H1 (cell line): Measurements from ENCODE around the gene EXO1. TPM values are rescaled to one million over a fixed set of nuclear protein-coding genes. Genes with fewer than 3 reads are reported as not detected.

ENCODE experiments used
- CTCF ChIA-PET: fragments of 300-600 bp; sonication (Branson Sonifier 250); formaldehyde crosslinking; loops from one replicate; lab custom pipeline; 2021; ENCODE audit not compliant: partially characterized antibody; lab: Charles Lee
- POLR2A ChIA-PET: fragments of 300-600 bp; sonication (Branson Sonifier 250); formaldehyde crosslinking; loops from one replicate; lab custom pipeline; 2021; ENCODE audit warnings: inconsistent platforms; ENCODE audit not compliant: partially characterized antibody; lab: Charles Lee
- DNase-seq, 2 experiments: peaks; one replicate each; pipeline versions ENCODE4 v3.0.0 to v3.0.0-alpha.2; 2010 to 2022; ENCODE audit warnings: low spot score in 2 of 2, low read depth in 1 of 2, mixed read lengths in 1 of 2
- FAIRE-seq: peaks from 2 replicates; lab custom pipeline; 2011; peaks lifted over from hg19 to GRCh38; lab: Jason Lieb, UNC
- H2AFZ ChIP-seq: 2 replicates; pipeline ENCODE4 v1.8.1; 2012; ENCODE audit warnings: low read length, inconsistent platforms
- H2AK5ac ChIP-seq: 2 replicates; pipeline ENCODE4 v1.6.1; 2013; ENCODE audit warnings: low read depth, low read length
- H2BK120ac ChIP-seq: replicated peaks from 2 replicates; pipeline ENCODE3; 2013; ENCODE audit warnings: low read depth, low read length, inconsistent platforms
- H2BK12ac ChIP-seq: 2 replicates; pipeline ENCODE4 v1.6.1; 2013; ENCODE audit warnings: low read depth, low read length
- H2BK15ac ChIP-seq: 2 replicates; pipeline ENCODE4 v1.6.1; 2013; ENCODE audit warnings: low read length
- H2BK20ac ChIP-seq: 2 replicates; pipeline ENCODE4 v1.6.1; 2013; ENCODE audit warnings: low read length
- H2BK5ac ChIP-seq: 2 replicates; pipeline ENCODE4 v1.6.1; 2013; ENCODE audit warnings: low read depth, low read length
- H3K14ac ChIP-seq: 2 replicates; pipeline ENCODE4 v1.6.1; 2013; ENCODE audit warnings: inconsistent platforms; ENCODE audit not compliant: insufficient read length
- H3K18ac ChIP-seq: 2 replicates; pipeline ENCODE4 v1.6.1; 2013; ENCODE audit warnings: low read length; ENCODE audit errors: extremely low read depth
- H3K23ac ChIP-seq: 2 replicates; pipeline ENCODE4 v1.6.1; 2013; ENCODE audit warnings: inconsistent platforms; ENCODE audit not compliant: insufficient read length
- H3K23me2 ChIP-seq: 2 replicates; pipeline ENCODE4 v1.6.1; 2013; ENCODE audit warnings: low read depth, low read length
- H3K27ac ChIP-seq: 2 replicates; pipeline ENCODE4 v1.6.1; 2011; ENCODE audit warnings: low read depth, low read length, inconsistent platforms
- H3K27me3 ChIP-seq, 4 experiments: replicated peaks in 1 of 4; 1 replicate in 1 of 4; 2 replicates in 3 of 4; pipeline versions ENCODE4 v1.6.1 to v1.8.1; 2011 to 2013; ENCODE audit warnings: low read length in 3 of 4, mild to moderate bottlenecking in 3 of 4, inconsistent platforms in 2 of 4, mixed read lengths in 2 of 4, moderate library complexity in 1 of 4; ENCODE audit not compliant: control insufficient read depth in 3 of 4, insufficient read depth in 3 of 4; ENCODE audit errors: extremely low read depth in 1 of 4
- H3K36me3 ChIP-seq, 4 experiments: 2 replicates each; pipeline versions ENCODE4 v1.6.1 to v1.8.1; 2011 to 2013; ENCODE audit warnings: mild to moderate bottlenecking in 4 of 4, low read length in 3 of 4, moderate library complexity in 2 of 4, control low read depth in 1 of 4, inconsistent platforms in 1 of 4; ENCODE audit not compliant: insufficient read depth in 4 of 4, control insufficient read depth in 2 of 4
- H3K4ac ChIP-seq: replicated peaks from 2 replicates; pipeline ENCODE3; 2013; ENCODE audit warnings: low read length, low read depth, mixed read lengths, inconsistent platforms; ENCODE audit not compliant: insufficient read length
- H3K4me1 ChIP-seq, 4 experiments: replicated peaks in 1 of 4; 1 replicate in 1 of 4; 2 replicates in 3 of 4; pipeline versions ENCODE4 v1.6.1 to v1.8.1; 2011 to 2013; ENCODE audit warnings: low read length in 3 of 4, inconsistent platforms in 2 of 4, mixed read lengths in 1 of 4; ENCODE audit not compliant: insufficient read depth in 4 of 4, control insufficient read depth in 3 of 4
- H3K4me2 ChIP-seq, 2 experiments: 2 replicates each; pipeline versions ENCODE4 v1.6.1 to v1.8.1; 2011 to 2013; ENCODE audit warnings: low read depth in 2 of 2, low read length in 2 of 2, control low read depth in 1 of 2, inconsistent platforms in 1 of 2, mild to moderate bottlenecking in 1 of 2; ENCODE audit not compliant: insufficient read depth in 1 of 2
- H3K4me3 ChIP-seq, 4 experiments: fragments of 200-600, 300-600 bp in 1 of 4; sonication (generic), shearing (Covaris generic), sonication (Bioruptor Twin) in 1 of 4; 2 replicates each; pipeline versions ENCODE4 v1.5.1 to v1.8.1; 2011 to 2016; ENCODE audit warnings: low read length in 4 of 4, low read depth in 3 of 4, control low read depth in 2 of 4, inconsistent platforms in 2 of 4, mild to moderate bottlenecking in 2 of 4, mixed read lengths in 1 of 4, moderate library complexity in 1 of 4; ENCODE audit not compliant: insufficient read depth in 2 of 4; ENCODE audit errors: extremely low read depth in 1 of 4
- H3K56ac ChIP-seq: replicated peaks from 2 replicates; pipeline ENCODE3; 2013; ENCODE audit warnings: low read depth, mild to moderate bottlenecking, mixed read lengths, low read length, inconsistent platforms; ENCODE audit not compliant: insufficient read length
- H3K79me1 ChIP-seq: 2 replicates; pipeline ENCODE4 v1.6.1; 2013; ENCODE audit warnings: low read depth, low read length, control low read depth
- H3K79me2 ChIP-seq, 2 experiments: 2 replicates each; pipeline versions ENCODE4 v1.6.1 to v1.8.1; 2012 to 2013; ENCODE audit warnings: low read length in 2 of 2, mild to moderate bottlenecking in 2 of 2, inconsistent platforms in 1 of 2; ENCODE audit not compliant: insufficient read depth in 2 of 2, control insufficient read depth in 1 of 2
- H3K9ac ChIP-seq, 4 experiments: replicated peaks in 1 of 4; 1 replicate in 1 of 4; 2 replicates in 3 of 4; pipeline versions ENCODE4 v1.6.1 to v1.8.1; 2011 to 2013; ENCODE audit warnings: low read depth in 3 of 4, low read length in 3 of 4, control low read depth in 2 of 4, mild to moderate bottlenecking in 2 of 4, moderate library complexity in 2 of 4, inconsistent platforms in 1 of 4; ENCODE audit errors: extremely low read depth in 1 of 4
- H3K9me3 ChIP-seq, 2 experiments: 2 replicates each; pipeline versions ENCODE4 v1.6.1 to v1.8.1; 2012 to 2013; ENCODE audit warnings: mild to moderate bottlenecking in 2 of 2, moderate library complexity in 2 of 2, control low read depth in 1 of 2, inconsistent platforms in 1 of 2, low read depth in 1 of 2, low read length in 1 of 2, mixed read lengths in 1 of 2; ENCODE audit not compliant: insufficient read depth in 2 of 2
- H4K20me1 ChIP-seq, 2 experiments: replicated peaks in 1 of 2; 2 replicates each; pipeline versions ENCODE3 to v1.8.1; 2011 to 2013; ENCODE audit warnings: inconsistent platforms in 2 of 2, low read length in 2 of 2, mild to moderate bottlenecking in 1 of 2; ENCODE audit not compliant: insufficient read depth in 2 of 2, control insufficient read depth in 1 of 2
- H4K5ac ChIP-seq: 2 replicates; pipeline ENCODE4 v1.6.1; 2013; ENCODE audit warnings: low read length, low read depth, mixed read lengths, inconsistent platforms; ENCODE audit not compliant: insufficient read length
- H4K8ac ChIP-seq: 2 replicates; pipeline ENCODE4 v1.8.0; 2013; ENCODE audit warnings: mild to moderate bottlenecking, moderate library complexity, low read length, inconsistent platforms; ENCODE audit not compliant: insufficient read depth; ENCODE audit errors: extremely low read depth
- H4K91ac ChIP-seq: replicated peaks from 2 replicates; pipeline ENCODE3; 2013; ENCODE audit warnings: low read length, mixed read lengths, inconsistent platforms; ENCODE audit not compliant: insufficient read length
- BRCA1 ChIP-seq: IDR thresholded peaks from 2 replicates; pipeline ENCODE4 v1.6.1; 2012; ENCODE audit warnings: low read depth, low read length, improper control_type of control experiment
- GTF2F1 ChIP-seq: IDR thresholded peaks from 2 replicates; pipeline ENCODE4 v1.6.1; 2012; ENCODE audit warnings: low read depth, low read length, improper control_type of control experiment, borderline replicate concordance
- POLR2A ChIP-seq, 2 experiments: IDR thresholded peaks; 1 replicate in 1 of 2; 2 replicates in 1 of 2; pipeline ENCODE4 v1.6.1; 2011; ENCODE audit warnings: low read depth in 2 of 2, low read length in 2 of 2, mild to moderate bottlenecking in 2 of 2; ENCODE audit errors: control extremely low read depth in 1 of 2
- RBBP5 ChIP-seq: IDR thresholded peaks from 2 replicates; pipeline ENCODE4 v1.7.1; 2012; ENCODE audit warnings: low read depth, mild to moderate bottlenecking, inconsistent platforms, low read length, moderate library complexity, borderline replicate concordance
- YY1 ChIP-seq: IDR thresholded peaks from 2 replicates; pipeline ENCODE4 v1.6.1; 2011; ENCODE audit warnings: low read depth, mild to moderate bottlenecking, low read length
- WGBS, 2 experiments: shearing (Covaris generic) in 1 of 2; methylation state at CpG; one replicate each; pipeline versions ENCODE4 v1.1.6 to v1.1.7; 2013 to 2015; ENCODE audit warnings: low lambda C conversion rate in 2 of 2, mixed read lengths in 2 of 2, inconsistent platforms in 1 of 2, low coverage in 1 of 2, missing lambda C conversion rate in 1 of 2; ENCODE audit not compliant: insufficient replicate concordance in 2 of 2, insufficient coverage in 1 of 2, insufficient read length in 1 of 2; ENCODE audit errors: extremely low coverage in 1 of 2, missing lambda C conversion rate in 1 of 2; 5-methylcytosine and 5-hydroxymethylcytosine counted together
- long read RNA-seq, 2 experiments: library from RNA in 1 of 2; library from capped mRNA in 1 of 2; stranded (forward); transcript quantifications; one replicate each; pipeline ENCODE4 v2.0.0, GENCODE V29; 2021; ENCODE audit warnings: inconsistent platforms in 1 of 2
- polyA minus RNA-seq, 3 experiments: library from RNA; depleted of rRNA, polyadenylated mRNA; stranded (reverse); fragments of >200 nt; gene quantifications; 1 replicate in 2 of 3; 2 replicates in 1 of 3; pipeline ENCODE4 v1.2.3, GENCODE V29; 2011
- polyA plus RNA-seq, 7 experiments: library from polyadenylated mRNA; depleted of rRNA in 3 of 7; stranded (reverse) in 5 of 7; unstranded in 2 of 7; fragments of >200 nt in 5 of 7; fragments of 200-250 nt in 2 of 7; gene quantifications; 1 replicate in 5 of 7; 2 replicates in 1 of 7; 4 replicates in 1 of 7; pipeline versions ENCODE4 v1.2.1 to v1.2.3, GENCODE V29; 2011 to 2013; ENCODE audit warnings: missing spikeins in 2 of 7, mixed read lengths in 2 of 7
- total RNA-seq: library from RNA; stranded (reverse); fragmentation: NEBNext Ultra II Directional; extraction: Animal tissue kit (Norgen Biotek cat#: 25700); gene quantifications from 2 replicates; pipeline ENCODE4 v1.2.1, GENCODE V29; 2021
- TF ChIP-seq, protein P1 (sequence below): IDR thresholded peaks from 2 replicates; pipeline ENCODE4 v1.6.1; 2011; ENCODE audit warnings: low read depth, mild to moderate bottlenecking, low read length; ENCODE audit not compliant: insufficient read depth

Gene EXO1
- total RNA-seq (36.4 and 43.0 TPM in 2 replicates), polyA plus RNA-seq (2011; rRNA removed) (6.6 and 9.2 TPM in 2 replicates), polyA minus RNA-seq (2011; rRNA and poly(A)+ RNA removed) (30.4 and 34.8 TPM in 2 replicates)
- polyA plus RNA-seq (2011; cell fraction: cytosol; rRNA removed) = 11.8 TPM
- polyA plus RNA-seq (2011; cell fraction: nucleus; rRNA removed) = 7.9 TPM
- polyA plus RNA-seq (2012, experiment 1 of 2) = 13.4 to 28.5 TPM (median 17.5 TPM) in 4 replicates
- 1.0 TPM for polyA plus RNA-seq (2012, experiment 2 of 2)
- polyA plus RNA-seq (2013, experiment 1 of 2) = 18.1 TPM
- 17.1 TPM for polyA plus RNA-seq (2013, experiment 2 of 2)
- polyA minus RNA-seq (2011; cell fraction: cytosol; rRNA and poly(A)+ RNA removed) = 18.1 TPM
- polyA minus RNA-seq (2011; cell fraction: nucleus; rRNA and poly(A)+ RNA removed) = 37.8 TPM
- long read RNA-seq, experiment 1, partial matches to known transcripts = 8 of 16 reads
- long read RNA-seq, experiment 1, other reads (novel, unspliced or antisense) = 7 of 16 reads
- long read RNA-seq, experiment 2, partial matches to known transcripts = 5 of 10 reads
- long read RNA-seq, experiment 2, other reads (novel, unspliced or antisense) = 5 of 10 reads

- H3K23me2 ChIP-seq = peaks cover 5% of the 10 kb centered on the region
- DNase-seq (peak; percentile 68 to 91), FAIRE-seq (peak; percentile 71)
- H3K4me2 ChIP-seq = peak within 1 kb of the TSS; percentile 88 to 94
- 1% methylated on average over 62 of the region's 68 CpGs; no CpG with 5 or more reads in 1 of the 2 experiments for WGBS, 2 experiments
- H2BK120ac ChIP-seq = peak within 1 kb of the TSS; percentile 79
- no peaks in the 10 kb centered on the region for H4K20me1 ChIP-seq
- POLR2A ChIA-PET = interaction anchor here (0.9 to 2.1 kb wide), 4 partner anchors 9 to 253 kb away, joined by 3 to 8 read pairs (median 4); no protein-coding TSS in a partner anchor
- H3K79me2 ChIP-seq = peaks cover 5 to 17% of the 10 kb centered on the region in 2 experiments; a peak in 3 of 4 replicates
- H2BK12ac ChIP-seq = peak within 1 kb of the TSS; percentile 69
- peak within 1 kb of the TSS; percentile 99 for H4K5ac ChIP-seq
- peak within 1 kb of the TSS; percentile 62 to 99 (median 98) for H3K4me3 ChIP-seq
- H2BK20ac ChIP-seq = no peak within 1 kb of the TSS
- peak within 1 kb of the TSS; percentile 95 for H3K27ac ChIP-seq
- H3K23ac ChIP-seq = no peak within 1 kb of the TSS
- H3K18ac ChIP-seq = peak within 1 kb of the TSS; percentile 93; the same call in 1 of the 2 replicates
- H3K4ac ChIP-seq = peak within 1 kb of the TSS; percentile 44
- no peak within 1 kb of the TSS for H2AK5ac ChIP-seq
- peak within 1 kb of the TSS; percentile 73 for H3K56ac ChIP-seq
- CTCF ChIA-PET = interaction anchor here (1.0 to 1.5 kb wide), 5 partner anchors 9 to 243 kb away, joined by 3 to 6 read pairs (median 3); no protein-coding TSS in a partner anchor
- peaks cover 2 to 34% (median 21%) of the 10 kb centered on the region in 4 experiments; a peak in 7 of 8 replicates for H3K36me3 ChIP-seq
- peak within 1 kb of the TSS; percentile 90 to 96 (median 94) for H3K9ac ChIP-seq
- H3K14ac ChIP-seq = no peak within 1 kb of the TSS
- no peak within 1 kb of the TSS for H2BK15ac ChIP-seq
- H3K9me3 ChIP-seq = no peaks in the 10 kb centered on the region
- peak within 1 kb of the TSS; percentile 96 for H2BK5ac ChIP-seq
- no peaks in the 10 kb centered on the region for H3K27me3 ChIP-seq
- peak within 1 kb of the TSS; percentile 98 for H4K91ac ChIP-seq
- peaks cover 5% of the 10 kb centered on the region; the same call in 1 of the 2 replicates for H3K79me1 ChIP-seq
- peaks cover 0 to 6% (median under 1%) of the 10 kb centered on the region in 4 experiments; a peak in 2 of 7 replicates for H3K4me1 ChIP-seq
- peak within 1 kb of the TSS; percentile 99 for H4K8ac ChIP-seq
- H2AFZ ChIP-seq = peak within 1 kb of the TSS; percentile 99
- TF ChIP-seq BRCA1 (no peak), YY1 (peak; percentile 43; the same call in 1 of the 2 replicates), POLR2A (IDR thresholded peaks at IDR 0.05; ENCODE audit: control extremely low read depth in 1 of 2, low read depth in 2 of 2, low read length in 2 of 2) (peak; percentile 51 to 82), RBBP5 (peak; percentile 93), GTF2F1 (no peak)
- TF ChIP-seq, protein P1, sequence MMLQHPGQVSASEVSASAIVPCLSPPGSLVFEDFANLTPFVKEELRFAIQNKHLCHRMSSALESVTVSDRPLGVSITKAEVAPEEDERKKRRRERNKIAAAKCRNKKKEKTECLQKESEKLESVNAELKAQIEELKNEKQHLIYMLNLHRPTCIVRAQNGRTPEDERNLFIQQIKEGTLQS = peak; percentile 85
Measured at GRCh38 chr1:241847796-241848685, at the start of gene EXO1. Gene EXO1 (plus strand): TSS chr1:241848204. CDS start chr1:241850426, 2,222 bp downstream.
